Sigmoid colon (tissue), 4 donors: ENCODE measurements around the gene RNU11.
"Not testable (repeated sequence)": the region's sequence is repeated elsewhere in the genome, so short reads cannot be mapped to it uniquely, and the experiment has no call there.

Experiments
- CTCF ChIP-seq, 4 experiments: fragments of 450-650 bp in 3 of 4; fragments of 200-600 bp in 1 of 4; IDR thresholded peaks; one replicate each; pipeline ENCODE4 v1.5.1; 2016 to 2019; ENCODE audit warnings: antibody characterized with exemption in 4 of 4, mild to moderate bottlenecking in 3 of 4, moderate library complexity in 2 of 4
- EP300 ChIP-seq, 4 donors: sonication (generic); formaldehyde crosslinking; IDR thresholded peaks; one replicate each; pipeline ENCODE4 v1.6.1; 2017; ENCODE audit warnings: antibody characterized with exemption in 4 of 4
- POLR2A ChIP-seq, 2 donors: fragments of 450-650 bp; IDR thresholded peaks; one replicate each; pipeline ENCODE4 v1.6.1; 2016; ENCODE audit warnings: antibody characterized with exemption in 2 of 2, mild to moderate bottlenecking in 2 of 2, moderate library complexity in 2 of 2
- POLR2AphosphoS5 ChIP-seq, 4 donors: sonication (generic); formaldehyde crosslinking; IDR thresholded peaks; one replicate each; pipeline ENCODE4 v1.6.1; 2017; ENCODE audit warnings: antibody characterized with exemption in 4 of 4

DNA sequence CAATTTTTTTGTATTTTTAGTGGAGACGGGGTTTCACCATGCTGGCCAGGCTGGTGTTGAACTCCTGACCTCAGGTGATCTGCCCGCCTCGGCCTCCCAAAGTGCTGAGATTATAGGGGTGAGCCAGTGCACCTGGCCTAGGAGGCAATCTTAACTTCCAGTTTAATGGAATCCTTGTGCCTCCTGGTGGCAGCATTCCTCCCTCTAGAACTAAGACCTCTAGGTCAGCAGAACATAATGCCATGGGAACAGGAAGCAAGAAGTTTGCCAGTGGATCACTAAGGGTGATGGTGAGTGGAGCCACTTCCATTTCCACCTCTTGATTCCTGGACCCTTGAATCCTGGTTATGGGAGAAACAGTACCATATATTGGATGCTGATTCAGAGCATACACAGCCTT is 5.5 kb downstream of the RNU11 start:
- not testable (repeated sequence) for TF ChIP-seq CTCF, POLR2A, EP300, POLR2AphosphoS5 (IDR thresholded peaks at IDR 0.05)
